GM12865 (cell line): ENCODE results near the gene MYO1D.

Experiments
- DNase-seq: peaks from one replicate; pipeline ENCODE4 v3.0.0; 2010; ENCODE audit warnings: low read depth
- H3K4me3 ChIP-seq: 2 replicates; pipeline ENCODE4 v1.5.1; 2011; ENCODE audit warnings: mild to moderate bottlenecking, low read depth, low read length, control low read depth
- CTCF ChIP-seq: IDR thresholded peaks from 2 replicates; pipeline ENCODE4 v1.5.1; 2011; ENCODE audit warnings: low read length, control low read depth, low read depth, inconsistent platforms; ENCODE audit not compliant: insufficient read depth; ENCODE audit errors: missing control alignments

MYO1D gene

GRCh38 chr17:32731556-32732295 is 145.2 kb downstream of the MYO1D start:
- no peak overlapping the region for H3K4me3 ChIP-seq
- no peak for TF ChIP-seq CTCF
- DNase-seq = no peak

GRCh38 chr17:32727681-32728080 is 149.2 kb downstream of the MYO1D start:
- no peak for DNase-seq
- TF ChIP-seq CTCF = no peak
- H3K4me3 ChIP-seq = no peak overlapping the region

DNA sequence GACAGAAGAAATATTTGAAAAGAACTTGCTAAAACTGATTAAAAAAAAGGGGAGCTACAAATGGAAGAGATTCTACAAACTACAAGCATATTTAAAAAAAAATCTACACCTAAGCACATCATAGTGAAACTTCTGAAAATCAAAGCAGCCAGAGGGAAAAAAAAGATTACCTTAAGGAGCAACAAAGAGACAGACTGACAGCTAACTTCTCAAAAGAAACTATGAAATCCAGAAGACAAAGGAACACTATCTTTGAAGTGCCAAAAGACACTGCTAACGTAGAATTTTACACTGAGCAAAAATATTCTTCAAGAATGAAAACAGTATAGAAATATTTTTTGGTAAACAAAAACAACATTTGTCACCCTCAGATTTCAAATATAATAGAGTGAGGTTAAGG is 151.2 kb downstream of the MYO1D start:
- DNase-seq = no peak
- no peak overlapping the region for H3K4me3 ChIP-seq
- TF ChIP-seq CTCF = no peak

DNA sequence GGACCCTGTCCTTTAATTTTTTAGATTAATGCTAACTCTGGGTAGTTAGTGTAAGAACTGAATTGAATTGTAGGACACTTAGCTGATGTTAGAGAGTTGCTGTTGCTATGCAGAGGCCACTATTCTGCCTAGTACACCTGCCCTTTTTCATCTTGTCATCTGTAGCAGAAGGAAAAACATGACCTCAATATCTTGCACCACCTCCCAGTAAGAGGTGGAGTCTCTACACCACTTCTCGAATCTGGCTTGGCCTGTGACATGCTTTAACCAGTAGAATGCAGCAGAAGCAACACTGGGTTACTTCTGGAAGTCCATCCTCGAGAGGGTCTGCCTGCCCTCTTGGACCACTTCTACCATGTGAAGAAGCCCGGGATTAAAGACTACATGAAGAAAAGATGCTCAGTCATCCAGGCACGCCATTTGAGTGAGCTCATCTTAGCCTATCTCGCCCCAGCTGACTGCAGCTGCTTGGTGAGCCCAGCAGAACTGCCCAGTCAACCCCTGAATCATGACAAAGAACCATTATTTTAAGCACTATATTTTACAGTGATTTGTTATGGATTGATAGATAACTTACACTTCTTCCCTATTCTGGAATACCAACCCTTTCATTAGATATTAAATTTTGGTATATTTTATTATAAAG is 153.5 kb downstream of the MYO1D start:
- H3K4me3 ChIP-seq = no peak overlapping the region
- no peak for TF ChIP-seq CTCF
- DNase-seq = no peak

- TF ChIP-seq CTCF = no peak
- H3K4me3 ChIP-seq = no peak overlapping the region
- no peak for DNase-seq
These were observed 154.2 kb downstream of the MYO1D start for GRCh38 chr17:32722733-32723132.

- no peak overlapping the region for H3K4me3 ChIP-seq
- no peak for DNase-seq
- no peak for TF ChIP-seq CTCF
These were observed 156.3 kb downstream of the MYO1D start for GRCh38 chr17:32720671-32721070.
